ENCODE measurements around the gene PREX1. TPM values are rescaled to one million over a fixed set of nuclear protein-coding genes. Genes with fewer than 3 reads are reported as not detected.

PREX1 gene
- total RNA-seq, 2 experiments from 2014 or later: 142 to 147 TPM

DNA sequence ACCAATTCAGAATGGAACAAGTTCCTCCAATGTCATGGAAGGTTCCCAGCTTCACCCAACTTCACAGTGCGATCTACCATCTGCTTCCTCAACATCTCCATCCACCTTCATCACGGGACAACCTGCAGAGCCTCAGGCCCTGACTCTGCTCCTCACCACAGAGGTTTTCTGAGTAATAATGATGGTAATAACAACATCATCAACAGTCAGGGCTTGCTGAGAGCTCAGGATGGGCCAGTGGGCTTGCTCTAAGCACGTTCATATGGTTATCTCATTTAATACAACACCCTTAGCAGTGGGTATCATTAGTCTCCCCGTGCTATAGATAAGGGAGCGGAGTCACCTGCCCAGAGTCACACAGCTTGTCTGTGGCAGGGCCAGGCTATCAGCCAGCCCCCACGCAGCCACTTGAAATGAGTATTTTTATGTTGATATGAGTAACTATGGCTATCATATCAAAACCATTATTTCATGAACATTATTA is 38.6 kb downstream of the PREX1 start:
- H3K36me3 Mint-ChIP-seq: peaks cover 10% of the 10 kb centered on the region
- no peaks in the 10 kb centered on the region for H3K9me3 Mint-ChIP-seq
- H3K27ac Mint-ChIP-seq: peak overlapping the region; percentile 22
- DNase-seq (no peak), ATAC-seq (ENCODE audit: low read depth) (no peak)
- H3K27me3 Mint-ChIP-seq: no peaks in the 10 kb centered on the region
- no peak overlapping the region for H3K4me3 Mint-ChIP-seq
- POLR2A ChIA-PET: interaction anchor here (1.0 to 1.8 kb wide), 3 partner anchors 10 to 70 kb away, joined by 3 to 6 read pairs (median 4); no protein-coding TSS in a partner anchor
- peaks cover 56% of the 10 kb centered on the region for H3K4me1 Mint-ChIP-seq

DNA sequence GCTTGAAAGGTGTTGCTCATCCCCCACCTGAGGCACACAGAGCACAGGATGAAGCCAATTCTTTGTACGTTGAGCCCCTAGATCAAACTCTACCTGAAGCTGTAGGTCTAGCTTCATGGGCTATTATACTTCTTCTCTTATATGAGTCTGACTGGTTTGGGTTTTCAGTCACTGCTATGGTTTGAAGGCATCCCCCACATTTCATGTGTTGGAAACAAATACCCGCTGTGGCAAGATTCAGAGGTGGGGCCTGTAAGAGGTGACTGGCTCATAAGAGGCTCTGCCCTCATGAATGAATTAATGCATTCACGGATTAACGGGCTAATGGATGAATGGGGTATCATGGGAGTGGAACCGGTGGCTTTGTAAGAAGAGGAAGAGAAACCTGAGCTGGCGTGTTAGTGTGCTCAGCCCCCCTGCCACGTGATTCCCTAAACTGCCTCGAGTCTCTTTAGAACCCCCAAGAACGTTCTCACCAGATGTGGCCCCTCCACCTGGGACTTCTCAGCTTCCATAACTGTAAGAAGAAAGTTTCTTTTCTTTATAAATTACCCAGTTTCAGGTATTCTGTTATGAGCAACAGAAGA is 39.2 kb downstream of the PREX1 start:
- Mint-ChIP-seq H3K36me3 (peaks cover 10% of the 10 kb centered on the region), H3K27me3 (no peaks in the 10 kb centered on the region), H3K4me3 (no peak overlapping the region), H3K4me1 (peaks cover 52% of the 10 kb centered on the region), H3K9me3 (no peaks in the 10 kb centered on the region), H3K27ac (peak overlapping the region; percentile 4)
- ATAC-seq (ENCODE audit: low read depth) (no peak), DNase-seq (no peak)
- POLR2A ChIA-PET: interaction anchor here (0.8 to 1.8 kb wide), 4 partner anchors 10 to 69 kb away, joined by 3 to 6 read pairs (median 4); no protein-coding TSS in a partner anchor

DNA sequence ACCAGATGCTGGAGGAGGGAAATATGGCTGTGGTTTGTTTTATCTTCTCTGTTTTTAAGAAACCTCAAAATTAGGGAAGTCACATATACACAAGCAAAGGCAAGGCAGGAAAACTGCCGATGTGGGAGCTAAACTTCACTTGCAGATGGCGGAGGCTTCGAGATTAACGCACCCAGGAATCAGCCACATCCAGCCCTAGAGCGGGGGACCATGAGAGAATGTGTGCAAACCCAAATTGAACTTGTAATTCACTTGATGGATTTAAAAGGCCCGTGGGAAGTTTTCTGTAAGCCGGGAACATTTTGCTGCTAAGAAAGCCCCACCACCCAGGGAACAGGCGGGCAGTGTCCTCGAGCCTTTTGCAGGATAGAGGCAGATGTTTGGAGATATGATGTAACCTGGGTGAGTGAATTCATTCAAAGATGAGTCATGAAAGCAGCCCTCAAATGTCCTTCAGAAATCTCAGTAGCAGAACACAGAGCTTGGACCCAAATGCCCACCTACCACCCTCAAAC is 39.9 kb downstream of the PREX1 start:
- peak overlapping the region; percentile 14 for H3K27ac Mint-ChIP-seq
- H3K4me1 Mint-ChIP-seq: peaks cover 52% of the 10 kb centered on the region
- H3K27me3 Mint-ChIP-seq: no peaks in the 10 kb centered on the region
- no peaks in the 10 kb centered on the region for H3K9me3 Mint-ChIP-seq
- ATAC-seq (ENCODE audit: low read depth) (peak; percentile 14), DNase-seq (no peak)
- POLR2A ChIA-PET: interaction anchor here (0.8 to 1.8 kb wide), 3 partner anchors 11 to 69 kb away, joined by 3 to 6 read pairs (median 3); no protein-coding TSS in a partner anchor
- H3K36me3 Mint-ChIP-seq: peaks cover 10% of the 10 kb centered on the region
- H3K4me3 Mint-ChIP-seq: peak overlapping the region; percentile 7

DNA sequence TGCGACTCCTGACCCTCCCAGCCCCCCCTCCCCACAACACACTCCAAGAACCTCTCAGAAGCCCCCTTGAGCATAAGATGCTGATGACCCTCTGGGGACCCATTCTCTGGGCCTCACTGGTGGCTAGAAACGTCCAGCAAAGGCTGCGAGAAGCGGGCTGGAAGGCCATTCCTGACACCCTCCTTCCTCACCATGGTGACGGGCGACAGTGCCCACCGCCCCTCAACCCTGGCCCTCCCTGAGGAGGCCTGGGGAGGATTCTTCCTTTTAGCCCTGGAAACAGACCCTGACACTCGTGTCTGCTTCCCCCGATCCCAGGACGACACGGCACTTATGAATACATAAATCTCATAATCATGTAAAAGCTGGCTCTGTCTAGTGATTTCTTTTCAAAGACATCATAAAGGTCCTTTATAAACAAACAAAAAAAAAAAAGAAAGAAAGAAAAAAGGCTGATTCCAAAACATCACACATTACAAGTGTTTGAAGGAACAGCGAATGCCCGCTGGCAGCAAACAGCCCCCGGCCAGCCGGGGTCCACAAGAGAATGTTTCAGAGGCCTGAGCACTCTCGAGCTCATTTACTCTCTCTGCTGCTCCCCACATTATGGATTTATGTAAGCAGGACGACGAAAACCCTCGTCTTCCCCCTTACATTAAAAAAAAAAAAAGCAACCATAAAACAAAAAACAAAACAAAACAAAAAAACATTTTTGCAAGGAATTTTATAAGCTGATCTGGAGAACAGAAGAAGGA is 40.7 kb downstream of the PREX1 start:
- H3K4me3 Mint-ChIP-seq: no peak overlapping the region
- peaks cover 52% of the 10 kb centered on the region for H3K4me1 Mint-ChIP-seq
- DNase-seq (no peak), ATAC-seq (ENCODE audit: low read depth) (no peak)
- POLR2A ChIA-PET: no interaction called here
- H3K27me3 Mint-ChIP-seq: no peaks in the 10 kb centered on the region
- H3K9me3 Mint-ChIP-seq: no peaks in the 10 kb centered on the region
- peaks cover 10% of the 10 kb centered on the region for H3K36me3 Mint-ChIP-seq
- H3K27ac Mint-ChIP-seq: peak overlapping the region; percentile 14

DNA sequence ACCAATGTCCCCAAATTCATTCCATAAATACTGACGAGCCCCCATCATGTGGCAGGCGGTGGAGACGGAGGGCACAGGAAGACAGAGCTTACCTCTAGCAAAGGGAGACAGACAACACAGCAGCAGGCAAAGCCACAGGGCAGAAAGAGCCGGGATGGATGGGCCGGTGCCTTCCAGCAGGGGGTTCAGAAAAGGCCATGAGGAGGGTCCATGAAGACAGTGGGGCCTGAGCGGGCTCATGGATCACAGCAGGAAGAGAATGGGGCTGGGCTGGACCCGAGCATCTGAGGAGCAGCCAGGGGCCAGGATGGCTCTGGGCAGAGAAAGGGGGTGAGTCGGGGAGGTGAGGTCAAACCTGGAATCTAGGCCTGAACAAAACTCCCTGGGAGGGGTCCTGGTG is 42.0 kb downstream of the PREX1 start:
- H3K9me3 Mint-ChIP-seq: peaks cover under 1% of the 10 kb centered on the region
- POLR2A ChIA-PET: no interaction called here

DNA sequence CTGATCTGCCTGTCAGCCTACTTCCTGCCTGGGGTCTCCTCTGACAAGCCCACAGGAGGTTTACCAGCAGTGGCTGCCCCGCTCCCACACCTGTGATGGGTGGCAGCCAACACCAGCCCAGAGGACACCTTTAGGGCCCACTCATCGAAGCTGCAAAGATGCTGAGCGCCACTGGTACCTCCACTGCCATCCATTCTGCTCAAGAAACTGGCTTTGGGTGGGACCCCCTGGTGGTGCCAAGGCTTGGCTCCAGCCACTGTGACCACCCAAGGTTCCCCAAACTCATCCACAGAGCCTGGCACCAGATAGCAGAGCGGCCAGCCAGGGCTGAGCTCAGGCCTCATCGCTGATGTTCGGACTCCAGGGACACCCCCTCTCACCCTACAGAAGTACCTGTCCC is 42.5 kb downstream of the PREX1 start:
- H3K9me3 Mint-ChIP-seq: peaks cover 2% of the 10 kb centered on the region
- DNase-seq: no peak
- H3K27me3 Mint-ChIP-seq: no peaks in the 10 kb centered on the region
- no peak overlapping the region for H3K4me3 Mint-ChIP-seq
- no peak for ATAC-seq (ENCODE audit: low read depth)
- peaks cover 16% of the 10 kb centered on the region for H3K36me3 Mint-ChIP-seq
- H3K4me1 Mint-ChIP-seq: peaks cover 42% of the 10 kb centered on the region
- POLR2A ChIA-PET: interaction anchor here (0.9 kb wide), 1 partner anchor 48 kb away, joined by 4 read pairs; no protein-coding TSS in a partner anchor
- H3K27ac Mint-ChIP-seq: peak overlapping the region; percentile 77

More for the DNA sequence above, 42.0 kb downstream of the PREX1 start:
- Mint-ChIP-seq H3K27me3 (no peaks in the 10 kb centered on the region), H3K4me1 (peaks cover 46% of the 10 kb centered on the region), H3K27ac (peak overlapping the region; percentile 46), H3K36me3 (peaks cover 11% of the 10 kb centered on the region), H3K4me3 (no peak overlapping the region)
- DNase-seq: no peak
- no peak for ATAC-seq (ENCODE audit: low read depth)

DNA sequence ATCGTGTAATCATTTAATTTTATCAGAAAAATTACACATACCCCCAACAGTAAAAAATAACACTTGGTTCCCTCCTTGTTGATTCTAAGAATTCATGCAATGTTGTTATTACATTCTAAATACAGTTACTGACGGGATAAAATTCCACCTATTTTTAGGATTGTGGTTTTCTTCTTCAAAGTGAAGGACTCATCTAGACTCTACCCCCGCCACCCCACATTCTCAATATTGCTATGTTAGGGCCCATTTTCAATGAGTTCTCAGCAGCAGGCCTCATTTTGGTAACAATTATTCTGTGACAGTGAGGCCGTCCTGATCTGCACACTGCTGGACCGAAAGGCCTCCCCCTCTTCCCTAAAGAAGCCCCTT is 43.5 kb downstream of the PREX1 start:
- POLR2A ChIA-PET: interaction anchor here (0.6 to 0.9 kb wide), 4 partner anchors 20 to 48 kb away, joined by 3 to 5 read pairs (median 4); partner anchors contain the start of gene PREX1
- H3K4me3 Mint-ChIP-seq: no peak overlapping the region
- peaks cover 21% of the 10 kb centered on the region for H3K36me3 Mint-ChIP-seq
- peaks cover 6% of the 10 kb centered on the region for H3K9me3 Mint-ChIP-seq
- peaks cover 32% of the 10 kb centered on the region for H3K4me1 Mint-ChIP-seq
- no peaks in the 10 kb centered on the region for H3K27me3 Mint-ChIP-seq
- ATAC-seq (ENCODE audit: low read depth): no peak
- DNase-seq: no peak
- no peak overlapping the region for H3K27ac Mint-ChIP-seq

DNA sequence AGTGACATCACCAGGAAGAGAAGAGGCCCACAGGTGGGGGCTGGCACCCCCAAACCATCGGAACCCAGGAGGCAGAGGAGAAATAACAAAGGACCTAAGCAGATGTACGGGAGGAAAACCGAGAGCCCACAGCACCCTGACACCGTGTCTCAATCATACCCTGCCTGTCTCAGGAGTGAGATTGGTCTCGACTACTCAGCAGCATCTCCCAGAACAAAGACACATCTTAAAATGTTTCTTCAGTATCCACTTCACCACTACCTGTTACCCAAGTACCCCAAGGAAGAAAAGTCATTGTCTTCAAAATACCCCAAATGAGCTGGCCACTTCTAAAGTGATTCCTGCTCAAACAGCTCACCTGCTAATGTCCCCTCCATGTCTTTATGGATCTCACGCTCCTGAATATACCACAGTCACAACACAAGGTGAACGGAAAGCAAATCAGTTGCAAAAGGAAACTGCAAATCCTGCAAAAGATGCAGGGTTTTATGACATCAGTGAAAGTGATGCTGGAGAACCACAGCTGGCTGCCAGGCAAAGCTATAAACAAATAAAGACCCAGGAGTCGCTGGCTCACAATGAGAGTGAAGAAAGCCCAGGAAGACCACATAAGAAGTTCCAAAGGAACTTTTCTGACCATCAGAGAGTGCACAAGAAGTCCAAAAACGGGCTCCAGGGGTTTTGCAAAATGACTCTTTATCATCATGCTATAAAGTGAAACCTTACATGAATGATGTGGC is 44.1 kb downstream of the PREX1 start:
- peak; percentile 57 for ATAC-seq (ENCODE audit: low read depth)
- H3K27me3 Mint-ChIP-seq: no peaks in the 10 kb centered on the region
- POLR2A ChIA-PET: interaction anchor here (0.6 to 0.9 kb wide), 3 partner anchors 20 to 44 kb away, joined by 3 to 5 read pairs (median 3); partner anchors contain the start of gene PREX1
- no peak for DNase-seq
- H3K9me3 Mint-ChIP-seq: peaks cover 6% of the 10 kb centered on the region
- H3K4me1 Mint-ChIP-seq: peaks cover 29% of the 10 kb centered on the region
- no peak overlapping the region for H3K4me3 Mint-ChIP-seq
- peaks cover 25% of the 10 kb centered on the region for H3K36me3 Mint-ChIP-seq
- no peak overlapping the region for H3K27ac Mint-ChIP-seq

DNA sequence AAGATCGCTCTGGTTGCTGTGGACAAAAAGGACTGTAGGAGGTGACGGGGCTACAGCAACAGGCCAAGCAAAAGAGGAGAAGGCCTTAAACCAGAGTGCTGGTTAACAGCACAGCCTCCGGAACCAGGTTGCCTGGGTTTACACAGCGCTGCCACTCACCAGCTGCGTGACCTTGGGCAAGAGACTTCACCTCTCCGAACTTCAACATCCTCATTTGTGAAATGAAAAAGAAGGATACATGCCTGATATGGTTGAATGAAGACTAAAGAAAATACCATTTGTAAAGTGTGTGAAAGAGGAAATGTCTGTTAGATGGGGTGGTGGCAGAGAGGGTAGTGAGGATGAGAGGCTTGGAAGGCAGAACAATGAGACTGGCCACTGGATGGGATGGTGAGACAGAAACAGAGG is 44.9 kb downstream of the PREX1 start:
- Mint-ChIP-seq H3K4me1 (peaks cover 23% of the 10 kb centered on the region), H3K4me3 (no peak overlapping the region), H3K27me3 (no peaks in the 10 kb centered on the region), H3K27ac (no peak overlapping the region), H3K9me3 (peaks cover 6% of the 10 kb centered on the region), H3K36me3 (peaks cover 33% of the 10 kb centered on the region)
- ATAC-seq (ENCODE audit: low read depth): no peak
- POLR2A ChIA-PET: no interaction called here
- no peak for DNase-seq

DNA sequence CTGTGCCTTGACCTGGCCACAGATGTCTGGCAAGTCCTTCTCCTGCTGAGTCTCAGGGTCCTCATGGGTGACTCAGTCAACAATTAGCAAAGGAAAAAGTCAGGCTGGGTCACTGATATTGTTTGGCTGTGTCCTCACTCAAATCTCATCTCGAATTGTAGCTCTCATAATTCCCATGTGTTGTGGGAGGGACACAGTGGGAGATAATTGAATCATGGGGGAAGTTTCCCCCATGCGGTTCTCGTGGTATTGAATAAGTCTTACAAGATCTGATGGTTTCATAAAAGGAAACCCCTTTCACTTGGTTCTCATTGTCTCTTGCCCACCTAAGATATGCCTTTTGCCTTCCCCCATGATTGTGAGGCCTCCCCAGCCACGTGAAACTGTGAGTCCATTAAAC is 45.7 kb downstream of the PREX1 start:
- POLR2A ChIA-PET: interaction anchor here (1.0 to 1.7 kb wide), 2 partner anchors 10 to 46 kb away, joined by 3 to 9 read pairs; partner anchors contain the start of gene PREX1
- no peak for DNase-seq
- peaks cover 20% of the 10 kb centered on the region for H3K4me1 Mint-ChIP-seq
- H3K27me3 Mint-ChIP-seq: no peaks in the 10 kb centered on the region
- peaks cover 41% of the 10 kb centered on the region for H3K36me3 Mint-ChIP-seq
- H3K27ac Mint-ChIP-seq: no peak overlapping the region
- H3K9me3 Mint-ChIP-seq: peaks cover 6% of the 10 kb centered on the region
- H3K4me3 Mint-ChIP-seq: no peak overlapping the region
- ATAC-seq (ENCODE audit: low read depth): no peak

DNA sequence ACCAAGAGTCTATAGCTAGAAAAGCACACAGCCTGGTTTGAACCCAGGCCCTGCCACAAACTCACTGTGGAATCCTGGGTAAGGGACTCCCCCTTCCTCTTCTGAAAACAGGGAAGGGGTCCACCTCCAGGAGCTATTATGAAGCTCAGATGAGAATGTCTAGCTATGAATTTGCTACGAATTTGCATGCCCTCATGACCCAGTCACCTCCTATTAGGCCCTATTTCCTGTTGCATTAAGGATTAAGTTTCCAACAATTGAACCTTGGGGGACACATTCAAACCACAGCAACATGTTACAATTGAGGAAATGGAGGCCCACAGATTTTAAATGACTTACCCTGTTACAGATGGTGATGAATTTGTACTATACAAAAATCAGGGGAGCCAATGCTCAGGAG is 46.2 kb downstream of the PREX1 start:
- Mint-ChIP-seq H3K9me3 (peaks cover 6% of the 10 kb centered on the region), H3K4me1 (peaks cover 19% of the 10 kb centered on the region), H3K27ac (no peak overlapping the region), H3K4me3 (peak overlapping the region; percentile 9), H3K27me3 (no peaks in the 10 kb centered on the region), H3K36me3 (peaks cover 45% of the 10 kb centered on the region)
- no peak for ATAC-seq (ENCODE audit: low read depth)
- DNase-seq: no peak
- POLR2A ChIA-PET: interaction anchor here (1.0 to 1.7 kb wide), 2 partner anchors 9 to 46 kb away, joined by 3 to 9 read pairs; partner anchors contain the start of gene PREX1

DNA sequence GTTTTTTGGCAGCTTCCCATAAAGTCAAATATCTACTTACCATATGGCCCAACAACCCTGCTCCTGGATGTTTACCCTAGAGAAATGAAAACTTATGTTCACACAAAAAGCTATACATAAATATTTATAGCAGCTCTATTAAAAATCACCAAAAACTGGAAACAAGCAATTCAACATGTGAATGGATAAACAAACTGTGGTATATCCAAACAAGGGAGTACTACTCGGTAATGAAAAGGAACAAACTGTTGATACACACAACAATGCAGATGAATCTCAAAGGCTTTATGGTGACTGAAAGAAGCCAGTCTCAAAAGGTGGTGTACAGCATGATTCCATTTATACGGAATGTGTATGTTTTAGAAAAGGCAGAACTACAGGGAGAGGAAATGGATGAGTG is 48.4 kb downstream of the PREX1 start:
- DNase-seq (no peak), ATAC-seq (ENCODE audit: low read depth) (no peak)
- POLR2A ChIA-PET: no interaction called here
- Mint-ChIP-seq H3K4me1 (peaks cover 17% of the 10 kb centered on the region), H3K4me3 (no peak overlapping the region), H3K27me3 (no peaks in the 10 kb centered on the region), H3K36me3 (peaks cover 58% of the 10 kb centered on the region), H3K9me3 (peaks cover 8% of the 10 kb centered on the region), H3K27ac (no peak overlapping the region)

DNA sequence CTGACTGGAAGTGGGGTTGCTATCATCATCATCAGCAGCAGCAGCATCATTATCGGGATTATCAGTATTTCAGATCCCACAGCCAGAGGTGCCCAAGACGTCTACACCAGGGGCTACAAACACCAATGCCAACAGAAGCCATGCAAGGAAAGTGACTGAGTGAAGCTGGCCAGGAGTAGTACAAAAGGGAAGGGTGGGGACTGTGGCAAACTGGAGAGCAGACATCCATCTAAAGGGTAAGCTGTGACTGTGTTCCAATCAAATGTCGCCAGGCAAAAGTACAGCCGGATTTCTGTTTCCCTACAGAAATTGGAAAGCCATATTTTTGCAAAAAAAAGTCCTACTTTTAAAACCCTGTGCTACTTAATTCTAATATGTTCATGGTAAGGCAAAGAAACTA is 50.0 kb downstream of the PREX1 start:
- Mint-ChIP-seq H3K27me3 (no peaks in the 10 kb centered on the region), H3K36me3 (peaks cover 60% of the 10 kb centered on the region), H3K4me3 (no peak overlapping the region), H3K4me1 (peaks cover 32% of the 10 kb centered on the region), H3K27ac (no peak overlapping the region), H3K9me3 (peaks cover 8% of the 10 kb centered on the region)
- no peak for ATAC-seq (ENCODE audit: low read depth)
- DNase-seq: no peak
- POLR2A ChIA-PET: no interaction called here
